Activated CD4-positive, alpha-beta T cell treated with anti-CD3 and anti-CD28 coated beads, Interleukin-2, amount 50 U/mL, for 16 hours (primary cell): ENCODE results near the gene PIEZO1.
A peak's percentile ranks its signal among the peaks of the same experiment; 100 is the strongest.

Experiments used
- DNase-seq: peaks from one replicate; pipeline ENCODE4 v3.0.0-alpha.2; 2020

Gene PIEZO1

GRCh38 chr16:88699180-88699579, 85.8 kb downstream of the PIEZO1 start:
- no peak for DNase-seq

GRCh38 chr16:88698646-88699045, 86.4 kb downstream of the PIEZO1 start:
- no peak for DNase-seq

DNA sequence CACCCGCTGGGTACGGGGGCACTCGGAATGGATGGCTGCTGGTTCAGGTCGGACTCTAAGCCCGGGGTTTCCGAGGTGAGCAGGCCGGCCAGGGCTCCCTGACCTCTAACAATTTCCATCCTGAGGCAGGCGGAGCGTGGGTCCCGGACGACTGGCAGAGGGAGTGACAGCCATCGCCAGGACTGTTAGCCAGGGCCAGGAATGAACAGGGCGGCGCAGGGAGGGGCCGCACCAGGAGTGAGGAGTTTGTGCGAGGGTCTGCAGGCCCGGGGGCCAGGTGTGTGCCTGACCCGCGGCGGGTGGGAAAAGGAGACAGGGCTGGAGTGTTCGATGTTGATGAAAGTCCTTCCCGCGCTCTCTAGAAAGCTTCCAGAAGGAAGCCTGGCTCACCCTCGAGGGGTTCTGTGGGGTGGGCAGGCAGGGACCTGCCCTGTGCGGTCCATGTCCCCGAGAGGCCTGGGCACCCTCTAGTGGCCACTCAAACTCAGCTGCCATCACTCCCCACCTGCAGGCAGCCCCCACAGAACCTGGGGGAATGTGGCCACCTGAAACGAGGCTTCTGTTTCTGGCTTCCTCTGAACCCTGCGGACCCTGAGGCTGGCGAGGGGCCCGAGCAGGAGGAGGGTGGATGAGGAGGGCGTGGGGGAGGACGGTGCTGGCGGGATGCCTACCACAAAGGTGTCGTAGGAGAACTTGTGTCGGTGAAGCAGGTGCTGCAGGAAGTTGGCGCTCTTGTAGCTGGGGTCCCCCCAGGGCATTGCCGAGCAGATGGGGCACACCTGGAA, 87.0 kb downstream of the PIEZO1 start:
- DNase-seq: no peak

DNA sequence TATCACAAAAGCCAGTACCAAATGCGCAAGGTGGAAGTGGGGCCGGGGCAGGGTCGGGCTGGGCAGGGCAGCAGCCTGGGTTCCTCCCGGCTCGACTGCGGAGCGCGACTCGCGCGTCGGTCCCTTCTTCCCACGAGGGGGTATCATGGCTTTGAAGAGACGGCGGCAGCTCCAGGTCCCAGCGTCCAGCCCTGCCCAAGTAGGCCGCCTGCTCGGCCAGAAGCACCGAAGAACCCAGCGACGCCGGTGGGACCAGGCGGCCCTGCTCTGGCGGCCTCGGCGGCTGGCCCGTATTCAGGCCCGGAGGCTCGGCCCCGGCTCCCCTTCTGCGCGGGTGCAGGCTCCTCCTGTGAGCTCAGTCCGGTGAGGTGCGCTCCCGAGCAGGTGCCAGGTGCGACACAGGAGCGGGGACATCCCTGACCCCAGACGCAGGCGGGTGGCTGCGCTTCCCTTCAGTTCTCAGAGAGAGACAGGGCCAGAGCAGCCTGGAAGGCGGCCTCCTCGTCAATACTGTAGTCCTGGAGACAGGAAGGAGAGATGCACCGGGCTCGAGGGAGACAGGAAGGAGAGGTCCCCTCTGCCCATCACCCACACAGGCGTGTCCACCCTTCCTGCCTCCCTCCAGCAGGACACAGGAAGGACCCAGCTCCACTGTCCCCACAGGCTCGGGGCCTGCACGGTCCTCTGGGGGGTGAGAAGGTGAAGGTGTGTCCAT, 87.7 kb downstream of the PIEZO1 start:
- DNase-seq: no peak

GRCh38 chr16:88696441-88696840, 88.6 kb downstream of the PIEZO1 start:
- no peak for DNase-seq

- no peak for DNase-seq
Observed at GRCh38 chr16:88695753-88696152, 89.3 kb downstream of the PIEZO1 start.

DNA sequence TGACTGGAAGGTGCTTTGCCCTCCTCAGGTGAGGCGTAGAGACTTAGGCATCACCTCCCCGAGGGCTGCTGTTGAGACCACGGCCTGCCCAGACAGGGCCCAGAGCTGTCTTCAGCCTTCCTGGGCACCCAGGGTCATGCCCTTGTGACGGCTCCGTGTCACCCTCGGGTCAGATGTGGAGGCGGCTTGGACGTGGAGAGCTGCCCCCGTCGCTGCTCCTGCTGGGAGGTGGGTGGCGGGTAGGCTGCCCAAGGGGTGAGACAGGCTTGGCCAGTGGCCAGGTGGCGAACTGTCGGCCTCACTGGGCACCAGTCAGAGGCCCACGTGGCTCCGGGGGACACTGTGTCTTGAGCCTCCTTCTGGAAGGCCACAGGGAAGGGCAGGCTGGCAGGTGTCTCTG, 89.8 kb downstream of the PIEZO1 start:
- no peak for DNase-seq

DNA sequence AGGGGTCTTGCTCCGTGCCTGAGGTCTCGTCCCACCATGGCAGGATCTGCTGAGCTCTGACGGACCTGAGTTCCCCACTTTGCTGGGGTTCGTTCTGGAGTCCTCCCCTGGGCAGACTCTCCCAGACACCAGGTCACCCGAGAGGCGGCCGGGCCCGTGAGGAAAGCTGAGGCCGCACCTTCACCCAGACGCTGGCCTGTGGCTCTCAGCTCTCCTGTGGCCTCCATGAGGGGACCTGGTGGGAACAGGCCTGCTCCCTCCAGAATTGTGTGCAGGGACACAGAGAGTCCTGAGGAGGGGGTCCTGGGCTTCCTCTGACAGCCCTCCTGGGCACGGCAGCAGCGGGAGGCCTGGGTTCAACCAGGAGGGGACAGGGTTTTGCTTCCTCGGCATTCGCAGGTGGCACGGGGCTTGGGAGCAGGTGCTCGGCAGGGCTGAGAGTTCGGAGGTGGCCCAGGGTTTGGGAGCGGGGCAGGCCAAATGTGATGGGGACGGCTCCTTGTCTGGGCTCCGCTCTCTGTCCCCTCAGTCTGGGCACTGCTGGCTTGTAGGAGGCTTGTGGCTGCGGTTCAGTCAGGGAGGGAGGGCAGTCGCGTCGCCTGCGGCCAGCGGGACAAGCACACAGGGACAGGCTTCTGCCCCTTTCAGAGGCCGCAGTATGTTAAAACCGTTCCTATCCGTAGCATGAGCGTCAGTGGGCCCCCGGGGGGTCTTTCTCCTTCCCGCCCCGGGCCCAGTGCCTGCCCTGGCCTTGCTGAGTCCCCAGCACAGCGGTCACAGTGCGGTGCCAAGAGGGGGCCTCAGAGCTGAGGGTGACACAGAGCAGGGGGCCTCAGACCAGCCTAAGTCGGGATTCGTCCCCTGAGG, 90.6 kb downstream of the PIEZO1 start:
- DNase-seq: no peak

DNA sequence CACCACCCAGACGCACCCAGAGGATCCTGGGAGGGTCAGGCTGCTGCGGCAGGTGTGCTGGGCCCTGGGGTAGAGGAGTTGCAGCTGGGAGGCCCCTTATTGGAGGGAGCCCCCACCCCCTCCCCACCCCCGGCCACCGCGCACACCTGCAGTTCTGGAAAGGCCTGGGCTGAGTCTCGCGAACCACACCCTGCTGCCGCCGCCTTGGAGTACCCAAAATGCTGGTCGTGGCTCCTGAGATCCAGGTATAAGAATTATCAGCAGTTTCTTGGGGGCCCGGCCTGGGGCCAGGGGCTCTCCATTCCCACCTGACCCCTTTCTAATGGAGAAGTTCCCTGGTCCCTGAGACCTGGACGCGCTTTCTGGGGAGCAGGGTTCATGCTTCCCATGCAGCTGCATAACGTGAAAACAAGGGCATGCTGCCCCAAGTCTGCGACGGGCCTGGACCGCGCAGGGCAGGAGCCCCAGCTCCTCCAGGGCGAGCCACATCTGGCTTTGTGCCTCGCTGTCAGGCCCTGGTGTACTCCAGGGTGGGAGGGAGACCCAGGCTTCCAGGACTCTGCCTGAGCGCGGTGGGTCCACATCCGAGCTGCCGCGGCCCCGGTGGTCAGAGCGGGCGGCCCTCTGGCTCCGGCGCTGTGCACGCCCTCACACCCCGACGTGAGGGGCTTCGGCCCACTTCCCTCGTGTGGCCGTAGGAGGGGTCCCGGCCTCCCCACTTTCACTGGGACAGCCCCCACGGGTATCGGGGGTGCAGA, 91.4 kb downstream of the PIEZO1 start:
- no peak for DNase-seq

GRCh38 chr16:88692861-88693260, 92.2 kb downstream of the PIEZO1 start:
- DNase-seq: no peak

DNA sequence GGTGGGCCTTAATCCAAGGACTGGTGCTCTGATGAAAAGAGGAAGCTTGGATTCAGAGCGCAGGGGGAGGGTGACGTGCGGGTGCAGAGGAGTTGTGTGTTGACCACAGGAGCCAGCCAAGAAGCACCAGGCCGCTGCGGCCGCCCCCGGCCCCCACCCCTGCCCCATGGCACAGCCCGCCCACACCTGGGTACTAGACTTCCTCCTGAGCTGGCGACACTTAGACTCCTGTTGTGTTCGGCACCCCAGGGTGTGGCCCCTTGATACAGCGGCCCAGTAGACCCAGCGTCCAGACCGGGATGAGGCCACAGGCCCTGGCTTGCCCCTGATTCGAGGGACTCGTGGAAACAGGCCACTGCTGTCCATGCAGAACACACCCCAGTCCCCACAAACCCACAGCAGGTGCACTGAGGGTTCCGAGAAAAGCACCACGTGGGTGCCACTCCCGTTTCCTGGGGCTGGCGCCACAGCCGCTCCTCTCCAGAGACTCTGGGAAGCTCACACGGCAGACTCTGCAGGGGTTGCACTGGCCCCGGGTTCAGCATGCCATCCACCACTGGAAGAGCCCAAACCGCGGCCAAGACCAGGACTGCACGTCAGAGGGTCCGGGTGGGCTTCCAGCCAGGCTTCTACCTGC, 93.0 kb downstream of the PIEZO1 start:
- DNase-seq: no peak

DNA sequence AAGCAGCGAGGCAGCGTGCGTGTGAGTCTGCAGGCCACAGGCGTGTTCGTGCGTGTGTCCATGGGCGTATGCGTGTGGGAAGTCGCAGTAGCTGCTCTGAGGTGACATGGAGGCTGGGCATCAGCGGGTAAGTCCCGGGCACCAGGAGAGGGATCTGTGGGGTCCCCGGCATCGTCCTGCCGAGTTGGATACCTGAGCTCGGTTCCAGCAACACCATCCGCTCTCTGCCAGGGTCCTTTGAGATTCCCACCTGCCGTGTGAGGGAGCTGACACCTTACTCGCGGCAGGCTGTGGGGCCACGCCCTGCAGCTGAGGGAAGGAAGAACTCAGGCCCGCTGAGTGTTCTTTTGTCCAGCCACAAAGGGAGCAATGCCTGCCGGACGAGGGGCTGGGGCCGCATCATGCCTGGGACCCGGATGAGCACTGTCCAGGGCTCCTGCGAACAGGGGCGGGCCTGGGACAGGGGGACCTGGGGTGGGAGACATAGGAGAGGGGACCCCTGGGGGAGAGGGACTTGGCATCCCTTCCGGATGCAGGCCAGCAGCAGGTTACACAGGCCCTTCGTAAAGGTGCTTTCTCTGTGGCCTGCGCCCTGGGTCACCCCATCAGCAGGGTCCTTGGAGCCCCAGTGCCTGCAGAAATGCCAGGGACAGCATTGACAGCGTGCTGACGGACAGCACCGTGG, 93.7 kb downstream of the PIEZO1 start:
- no peak for DNase-seq

DNA sequence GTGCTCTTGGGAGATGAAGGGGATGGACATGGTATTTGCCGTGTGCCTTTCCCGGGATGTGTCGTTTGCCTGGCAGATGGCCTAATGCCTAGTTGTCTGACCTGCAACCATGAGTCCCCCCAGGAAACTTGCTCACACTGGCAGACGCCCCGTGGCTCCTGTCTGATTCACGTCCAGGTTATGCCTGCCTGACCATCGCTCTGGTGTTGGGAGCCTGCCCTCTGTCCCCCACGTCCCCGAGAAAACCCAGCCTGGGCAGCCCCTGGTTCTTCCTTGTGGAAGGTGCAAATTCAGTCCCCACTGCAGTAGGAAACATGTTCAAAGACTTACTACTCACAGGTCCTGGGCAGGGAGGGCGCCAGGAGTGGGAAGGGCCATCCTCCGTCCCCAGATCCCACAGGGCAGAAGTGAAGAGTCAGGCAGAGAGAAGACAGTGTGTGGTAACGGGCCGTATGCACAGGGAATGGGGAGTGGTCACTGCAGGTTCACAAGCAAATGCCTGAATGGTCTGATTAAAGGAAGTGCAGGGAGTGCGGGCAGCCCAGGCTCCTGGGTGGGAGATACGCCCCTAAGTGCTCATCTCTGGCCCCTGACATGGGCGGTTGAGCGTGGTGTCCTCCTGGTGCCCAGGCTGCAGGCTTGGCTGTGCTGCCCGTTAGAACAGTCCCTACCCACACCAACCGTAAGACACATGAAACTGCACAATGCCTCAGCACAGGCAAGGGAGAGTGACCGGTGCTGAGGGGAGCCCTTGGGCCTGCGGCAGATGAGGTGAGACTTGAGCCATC, 94.5 kb downstream of the PIEZO1 start:
- DNase-seq: no peak

GRCh38 chr16:88688013-88688778, 96.8 kb downstream of the PIEZO1 start:
- no peak for DNase-seq

DNA sequence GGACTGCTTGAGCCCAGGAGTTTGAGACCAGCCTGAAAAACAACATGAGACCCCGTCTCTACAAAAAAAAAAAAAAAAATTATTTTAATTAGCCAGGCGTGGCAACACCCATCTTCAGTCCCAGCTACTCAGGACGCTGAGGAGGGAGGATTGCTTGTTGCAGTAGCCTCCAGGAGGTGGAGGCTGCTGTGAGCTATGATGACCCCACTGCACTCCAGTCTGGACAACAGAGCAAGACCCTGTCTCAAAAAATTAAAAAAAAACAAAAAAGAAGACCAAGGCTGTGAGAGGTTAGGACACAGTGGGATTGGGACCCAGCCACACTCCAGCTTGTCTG, 97.4 kb downstream of the PIEZO1 start:
- DNase-seq: no peak

DNA sequence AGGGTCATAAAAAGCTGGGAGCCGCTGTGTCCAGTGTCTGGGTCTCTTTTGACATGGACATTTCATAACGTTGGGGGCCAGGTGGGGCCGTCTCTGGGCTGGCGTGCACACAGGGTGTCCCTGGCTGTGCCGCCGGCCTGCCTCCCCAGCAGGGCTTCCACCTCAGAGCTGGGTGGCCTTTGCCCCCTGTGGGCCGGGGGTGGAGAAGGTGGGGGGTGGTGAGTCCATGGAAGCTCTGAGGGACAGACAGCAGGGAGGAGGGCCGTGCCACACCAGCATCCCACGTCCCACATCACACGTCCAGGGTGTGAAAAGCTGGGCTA, 97.8 kb downstream of the PIEZO1 start:
- no peak for DNase-seq

GRCh38 chr16:88686439-88687253, 98.4 kb downstream of the PIEZO1 start, which contains the start of gene SNAI3:
Gene SNAI3 (minus strand): TSS chr16:88686507. CDS start chr16:88686406, 101 bp downstream.
- peak; percentile 81 for DNase-seq

GRCh38 chr16:88686062-88686438, 99.0 kb downstream of the PIEZO1 start:
- no peak for DNase-seq
